ENCODE data around the gene ATP6V0E1.

ATP6V0E1 gene

GRCh38 chr5:173004013-173004412 lies 20.4 kb downstream of the ATP6V0E1 start:
- TF ChIP-seq YY1 (IDR thresholded peaks at IDR 0.05; ENCODE audit: low read depth) (no peak), TAF1 (IDR thresholded peaks at IDR 0.05; ENCODE audit: low read depth) (no peak), NFIC (IDR thresholded peaks at IDR 0.05) (no peak), EP300 (IDR thresholded peaks at IDR 0.05; ENCODE audit: borderline replicate concordance) (no peak), CREB1 (IDR thresholded peaks at IDR 0.05; ENCODE audit: low read depth) (no peak), USF1 (IDR thresholded peaks at IDR 0.05) (no peak), EGR1 (IDR thresholded peaks at IDR 0.05) (no peak), TCF12 (IDR thresholded peaks at IDR 0.05; ENCODE audit: low read depth) (no peak), TEAD4 (IDR thresholded peaks at IDR 0.05) (no peak), MAX (IDR thresholded peaks at IDR 0.05) (no peak), ZBTB7A (IDR thresholded peaks at IDR 0.05; ENCODE audit: low read depth) (no peak), FOXM1 (IDR thresholded peaks at IDR 0.05; ENCODE audit: borderline replicate concordance, low read depth) (no peak), CEBPB (IDR thresholded peaks at IDR 0.05) (no peak), RAD21 (IDR thresholded peaks at IDR 0.05; ENCODE audit: low read depth) (no peak)
- TF ChIP-seq, protein P1, sequence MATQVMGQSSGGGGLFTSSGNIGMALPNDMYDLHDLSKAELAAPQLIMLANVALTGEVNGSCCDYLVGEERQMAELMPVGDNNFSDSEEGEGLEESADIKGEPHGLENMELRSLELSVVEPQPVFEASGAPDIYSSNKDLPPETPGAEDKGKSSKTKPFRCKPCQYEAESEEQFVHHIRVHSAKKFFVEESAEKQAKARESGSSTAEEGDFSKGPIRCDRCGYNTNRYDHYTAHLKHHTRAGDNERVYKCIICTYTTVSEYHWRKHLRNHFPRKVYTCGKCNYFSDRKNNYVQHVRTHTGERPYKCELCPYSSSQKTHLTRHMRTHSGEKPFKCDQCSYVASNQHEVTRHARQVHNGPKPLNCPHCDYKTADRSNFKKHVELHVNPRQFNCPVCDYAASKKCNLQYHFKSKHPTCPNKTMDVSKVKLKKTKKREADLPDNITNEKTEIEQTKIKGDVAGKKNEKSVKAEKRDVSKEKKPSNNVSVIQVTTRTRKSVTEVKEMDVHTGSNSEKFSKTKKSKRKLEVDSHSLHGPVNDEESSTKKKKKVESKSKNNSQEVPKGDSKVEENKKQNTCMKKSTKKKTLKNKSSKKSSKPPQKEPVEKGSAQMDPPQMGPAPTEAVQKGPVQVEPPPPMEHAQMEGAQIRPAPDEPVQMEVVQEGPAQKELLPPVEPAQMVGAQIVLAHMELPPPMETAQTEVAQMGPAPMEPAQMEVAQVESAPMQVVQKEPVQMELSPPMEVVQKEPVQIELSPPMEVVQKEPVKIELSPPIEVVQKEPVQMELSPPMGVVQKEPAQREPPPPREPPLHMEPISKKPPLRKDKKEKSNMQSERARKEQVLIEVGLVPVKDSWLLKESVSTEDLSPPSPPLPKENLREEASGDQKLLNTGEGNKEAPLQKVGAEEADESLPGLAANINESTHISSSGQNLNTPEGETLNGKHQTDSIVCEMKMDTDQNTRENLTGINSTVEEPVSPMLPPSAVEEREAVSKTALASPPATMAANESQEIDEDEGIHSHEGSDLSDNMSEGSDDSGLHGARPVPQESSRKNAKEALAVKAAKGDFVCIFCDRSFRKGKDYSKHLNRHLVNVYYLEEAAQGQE (IDR thresholded peaks at IDR 0.05; ENCODE audit: low read depth) = no peak

DNA sequence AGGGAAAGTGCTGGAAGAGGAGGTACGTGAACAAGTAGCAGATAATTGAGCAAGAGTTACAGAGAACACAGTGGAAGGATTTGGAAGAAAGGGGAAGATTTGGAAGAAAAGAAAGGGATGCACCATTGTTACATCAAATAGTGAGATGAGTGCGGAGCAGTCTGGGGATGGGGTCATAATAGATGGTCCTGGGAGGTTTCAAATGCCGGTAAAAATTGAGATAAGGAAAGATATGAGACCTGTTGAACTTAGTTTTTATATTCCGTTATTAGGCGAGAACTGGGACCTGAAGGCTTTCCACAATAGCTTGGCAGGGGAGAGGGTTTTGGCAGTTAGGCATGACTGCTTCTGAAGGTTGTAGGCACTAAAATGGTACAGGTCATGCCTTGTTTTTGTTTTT lies 20.9 kb downstream of the ATP6V0E1 start:
- TF ChIP-seq USF1 (IDR thresholded peaks at IDR 0.05) (no peak), TAF1 (IDR thresholded peaks at IDR 0.05; ENCODE audit: low read depth) (no peak), TEAD4 (IDR thresholded peaks at IDR 0.05) (no peak), RAD21 (IDR thresholded peaks at IDR 0.05; ENCODE audit: low read depth) (no peak), ZBTB7A (IDR thresholded peaks at IDR 0.05; ENCODE audit: low read depth) (no peak), TCF12 (IDR thresholded peaks at IDR 0.05; ENCODE audit: low read depth) (no peak), EP300 (IDR thresholded peaks at IDR 0.05; ENCODE audit: borderline replicate concordance) (no peak), FOXM1 (IDR thresholded peaks at IDR 0.05; ENCODE audit: borderline replicate concordance, low read depth) (no peak), MAX (IDR thresholded peaks at IDR 0.05) (no peak)
- TF ChIP-seq, protein P1 (IDR thresholded peaks at IDR 0.05; ENCODE audit: low read depth) = no peak

- no peak for TF ChIP-seq EGR1 (IDR thresholded peaks at IDR 0.05)
- TF ChIP-seq CEBPB (IDR thresholded peaks at IDR 0.05) = no peak
- no peak for TF ChIP-seq TCF12 (IDR thresholded peaks at IDR 0.05; ENCODE audit: low read depth)
- TF ChIP-seq FOXM1 (IDR thresholded peaks at IDR 0.05; ENCODE audit: borderline replicate concordance, low read depth) = no peak
- no peak for TF ChIP-seq MAX (IDR thresholded peaks at IDR 0.05)
- TF ChIP-seq ZBTB7A (IDR thresholded peaks at IDR 0.05; ENCODE audit: low read depth) = no peak
- no peak for TF ChIP-seq EP300 (IDR thresholded peaks at IDR 0.05; ENCODE audit: borderline replicate concordance)
- TF ChIP-seq NFIC (IDR thresholded peaks at IDR 0.05) = no peak
- TF ChIP-seq USF1 (IDR thresholded peaks at IDR 0.05) = no peak
- TF ChIP-seq RAD21 (IDR thresholded peaks at IDR 0.05; ENCODE audit: low read depth) = no peak
- no peak for TF ChIP-seq CREB1 (IDR thresholded peaks at IDR 0.05; ENCODE audit: low read depth)
- TF ChIP-seq TAF1 (IDR thresholded peaks at IDR 0.05; ENCODE audit: low read depth) = no peak
- TF ChIP-seq YY1 (IDR thresholded peaks at IDR 0.05; ENCODE audit: low read depth) = no peak
- TF ChIP-seq TEAD4 (IDR thresholded peaks at IDR 0.05) = no peak
These were observed 26.4 kb downstream of the ATP6V0E1 start for GRCh38 chr5:173010021-173010420.

DNA sequence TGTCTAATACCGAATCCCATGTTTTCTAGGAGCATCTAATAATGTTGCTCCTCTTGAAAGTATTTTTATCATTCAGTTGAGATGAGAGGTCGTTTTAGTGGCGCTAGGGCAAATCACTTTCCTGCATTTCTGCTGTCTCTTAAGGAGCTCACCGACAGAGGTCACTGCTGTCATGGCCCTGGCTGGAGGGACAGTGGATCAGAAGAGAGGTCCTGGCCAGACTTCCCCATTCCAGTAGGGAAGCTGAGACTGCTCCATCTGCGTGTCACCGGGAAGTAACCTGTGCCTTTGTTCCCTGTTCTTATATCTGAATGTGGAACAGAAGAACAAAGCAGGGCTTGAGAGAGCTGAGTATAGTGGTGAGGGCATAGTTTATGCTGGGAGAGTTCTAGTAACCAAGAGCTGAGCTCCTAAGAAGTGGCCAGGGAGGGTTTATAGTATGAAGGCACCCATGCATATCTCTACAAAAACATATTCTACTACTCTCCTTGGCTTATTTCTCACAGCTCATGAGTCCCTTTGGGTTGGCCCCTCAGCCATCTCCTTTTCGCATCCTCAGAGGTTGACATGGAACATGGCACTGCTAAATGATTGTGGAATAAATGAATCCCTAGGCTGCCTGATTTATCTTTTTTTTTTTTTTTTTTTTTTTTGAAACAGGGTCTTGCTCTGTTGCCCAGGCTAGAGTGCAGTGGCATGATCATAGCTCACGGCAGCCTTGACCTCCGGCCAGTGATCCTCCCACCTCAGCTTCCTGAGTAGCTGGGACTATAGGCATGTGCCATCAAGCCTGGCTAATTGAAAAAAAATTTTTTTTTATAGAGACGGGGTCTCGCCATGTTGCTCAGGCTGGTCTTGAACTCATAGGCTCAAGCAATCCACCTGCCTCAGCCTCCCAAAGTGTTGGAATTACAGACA lies 27.2 kb downstream of the ATP6V0E1 start:
- TF ChIP-seq YY1 (IDR thresholded peaks at IDR 0.05; ENCODE audit: low read depth) (no peak), EP300 (IDR thresholded peaks at IDR 0.05; ENCODE audit: borderline replicate concordance) (no peak), ZBTB7A (IDR thresholded peaks at IDR 0.05; ENCODE audit: low read depth) (no peak), TAF1 (IDR thresholded peaks at IDR 0.05; ENCODE audit: low read depth) (no peak), USF1 (IDR thresholded peaks at IDR 0.05) (no peak), CEBPB (IDR thresholded peaks at IDR 0.05) (no peak), TCF12 (IDR thresholded peaks at IDR 0.05; ENCODE audit: low read depth) (no peak), FOXM1 (IDR thresholded peaks at IDR 0.05; ENCODE audit: borderline replicate concordance, low read depth) (no peak), NFIC (IDR thresholded peaks at IDR 0.05) (no peak), CREB1 (IDR thresholded peaks at IDR 0.05; ENCODE audit: low read depth) (no peak)
